ENCODE results near the gene DNAH5.

Gene DNAH5

GRCh38 chr5:13921578-13921977, 22.9 kb downstream of the DNAH5 start:
- TF ChIP-seq CTCF (conservative IDR thresholded peaks at IDR 0.05) (no peak), ZFX (IDR thresholded peaks at IDR 0.05) (no peak)
- no peak overlapping the region for H3K27ac ChIP-seq

GRCh38 chr5:13919786-13920185, 24.7 kb downstream of the DNAH5 start:
- TF ChIP-seq ZFX (IDR thresholded peaks at IDR 0.05) (no peak), CTCF (conservative IDR thresholded peaks at IDR 0.05) (no peak)
- H3K27ac ChIP-seq = no peak overlapping the region

- no peak overlapping the region for H3K27ac ChIP-seq
- TF ChIP-seq CTCF (conservative IDR thresholded peaks at IDR 0.05) (no peak), ZFX (IDR thresholded peaks at IDR 0.05) (no peak)
Measured at GRCh38 chr5:13919087-13919486, 25.4 kb downstream of the DNAH5 start.

- no peak overlapping the region for H3K27ac ChIP-seq
Measured at GRCh38 chr5:13917061-13917460, 27.4 kb downstream of the DNAH5 start.

GRCh38 chr5:13913962-13914361, 30.5 kb downstream of the DNAH5 start:
- H3K27ac ChIP-seq = no peak overlapping the region
- no peak for TF ChIP-seq ZFX (IDR thresholded peaks at IDR 0.05)
- TF ChIP-seq CTCF (conservative IDR thresholded peaks at IDR 0.05) = no peak

More at GRCh38 chr5:13917061-13917460, 27.4 kb downstream of the DNAH5 start:
- no peak for TF ChIP-seq CTCF (conservative IDR thresholded peaks at IDR 0.05)
- TF ChIP-seq ZFX (IDR thresholded peaks at IDR 0.05) = no peak

- no peak for TF ChIP-seq ZFX (IDR thresholded peaks at IDR 0.05)
- no peak for TF ChIP-seq CTCF (conservative IDR thresholded peaks at IDR 0.05)
- no peak overlapping the region for H3K27ac ChIP-seq
Measured at GRCh38 chr5:13910637-13911288, 33.7 kb downstream of the DNAH5 start.

- H3K27ac ChIP-seq = no peak overlapping the region
- TF ChIP-seq CTCF (conservative IDR thresholded peaks at IDR 0.05) (no peak), ZFX (IDR thresholded peaks at IDR 0.05) (no peak)
Measured at GRCh38 chr5:13910201-13910600, 34.3 kb downstream of the DNAH5 start.

Data from C4-2B (cell line).